GM19043 (cell line): ENCODE measurements around the gene NEK8.
"Not testable (repeated sequence)": the region's sequence is repeated elsewhere in the genome, so short reads cannot be mapped to it uniquely, and the experiment has no call there.

Source experiments
- ATAC-seq: cut with Tn5 transposase; IDR thresholded peaks from one replicate; pipeline ENCODE4 v1.9.1; 2021; ENCODE audit warnings: low read depth; ENCODE audit not compliant: unreplicated experiment

Gene NEK8

DNA sequence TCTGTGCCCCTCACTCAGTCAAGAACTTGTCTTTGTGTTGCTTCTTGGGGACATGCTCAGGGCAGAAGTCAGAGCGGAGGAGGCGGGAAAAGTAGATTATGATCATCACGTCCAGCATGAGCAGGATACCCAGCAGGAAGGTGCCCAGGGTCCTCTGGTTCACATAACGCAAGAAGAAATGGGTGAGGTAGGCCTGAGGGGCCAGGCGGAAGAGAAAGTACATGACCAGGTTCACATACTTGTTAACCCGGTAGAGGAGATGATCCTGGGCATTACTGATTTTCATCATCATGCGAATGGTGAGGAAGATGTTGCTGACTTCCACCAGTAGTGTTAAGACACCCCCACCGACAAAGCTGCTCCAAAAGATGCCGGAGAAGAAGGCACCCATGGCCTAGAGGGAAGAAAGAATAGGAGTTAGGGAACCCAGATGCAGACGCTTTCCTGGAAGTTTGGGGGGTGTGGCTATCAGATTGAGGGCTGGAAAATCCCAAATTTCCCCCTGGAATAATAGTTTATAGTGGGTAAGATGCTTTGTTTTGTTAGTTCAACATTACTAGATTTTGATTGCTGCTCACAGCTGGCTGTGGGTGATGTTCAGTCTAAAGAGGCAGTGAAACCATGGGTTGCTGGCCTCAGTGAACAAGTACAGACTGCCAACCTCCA is 4.0 kb upstream of the NEK8 start:
- ATAC-seq = no peak

DNA sequence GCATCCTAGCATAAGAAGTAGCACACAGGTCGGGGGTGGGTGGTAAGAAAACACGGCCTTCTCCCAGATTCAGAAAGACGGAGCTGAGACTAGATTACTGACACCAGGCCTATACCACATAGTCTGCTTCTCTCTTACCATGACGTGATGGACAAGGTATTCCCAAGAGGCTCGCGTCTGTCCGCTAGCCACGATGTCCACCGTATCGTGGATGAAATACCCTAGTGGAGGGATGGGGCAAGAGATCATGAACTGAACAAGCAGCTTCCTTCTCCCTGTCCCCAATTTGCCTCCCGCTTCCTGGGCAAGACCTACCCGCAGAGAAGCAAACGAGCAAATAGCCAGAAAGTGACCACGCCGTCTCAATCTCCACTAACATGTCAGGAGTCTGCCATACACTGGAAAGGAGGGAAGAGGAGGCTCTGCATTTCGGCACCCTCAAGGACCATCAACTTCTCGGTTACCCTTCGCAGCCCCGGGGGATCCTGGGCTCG is 3.4 kb upstream of the NEK8 start:
- no peak for ATAC-seq

GRCh38 chr17:28725660-28726225 is 2.8 kb upstream of the NEK8 start:
- ATAC-seq = no peak

DNA sequence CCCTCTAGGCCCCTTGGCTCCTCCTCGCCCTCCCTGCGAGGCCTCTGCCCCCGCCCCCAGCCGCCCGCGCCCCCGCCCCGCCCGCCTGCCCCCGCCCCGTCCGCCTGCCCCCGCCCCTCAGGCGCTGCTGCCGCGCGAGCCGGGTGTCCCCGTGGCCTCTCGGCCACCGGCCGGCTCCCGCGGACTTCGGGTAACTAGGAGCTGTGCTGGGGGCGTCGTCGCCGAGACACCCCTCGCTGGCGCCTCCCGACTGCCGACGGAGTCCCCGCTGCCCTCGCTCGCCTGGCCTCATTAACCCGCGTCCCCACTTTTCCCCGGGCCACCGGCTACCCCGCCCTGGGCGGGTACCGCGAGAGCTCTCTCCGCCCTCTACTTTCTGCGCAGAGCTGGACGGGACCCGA is 2.4 kb upstream of the NEK8 start, which contains the start of gene TLCD1:
Gene TLCD1 (minus strand): TSS at position 8 of the 401 bp plus-strand sequence. CDS start 136 bp downstream, outside the sequence.
- ATAC-seq = no peak

- peak; percentile 38 for ATAC-seq
Observed at GRCh38 chr17:28726627-28727491, 1.7 kb upstream of the NEK8 start.

GRCh38 chr17:28729950-28730330 is 1.4 kb downstream of the NEK8 start:
- no peak for ATAC-seq

DNA sequence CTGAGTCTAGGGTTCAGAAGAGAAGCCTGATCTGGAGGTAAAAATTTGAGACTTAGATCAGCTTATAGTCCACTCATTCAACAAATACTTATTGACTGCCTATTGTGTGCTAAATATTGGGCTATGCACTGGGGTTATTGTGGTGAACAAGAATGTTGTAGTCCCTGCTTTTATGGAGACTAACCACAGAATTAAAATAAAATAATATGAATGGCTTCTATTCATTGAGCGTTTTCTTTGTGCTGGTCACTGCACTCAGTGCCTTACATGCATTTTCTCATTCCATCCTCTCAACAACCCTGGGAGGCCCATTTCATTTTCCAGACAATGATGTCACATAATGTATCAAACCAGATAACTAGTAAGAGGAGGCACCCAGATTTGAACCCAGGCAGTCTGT is 4.8 kb downstream of the NEK8 start:
- no peak for ATAC-seq

GRCh38 chr17:28734712-28735241 is 6.2 kb downstream of the NEK8 start:
- ATAC-seq = no peak

DNA sequence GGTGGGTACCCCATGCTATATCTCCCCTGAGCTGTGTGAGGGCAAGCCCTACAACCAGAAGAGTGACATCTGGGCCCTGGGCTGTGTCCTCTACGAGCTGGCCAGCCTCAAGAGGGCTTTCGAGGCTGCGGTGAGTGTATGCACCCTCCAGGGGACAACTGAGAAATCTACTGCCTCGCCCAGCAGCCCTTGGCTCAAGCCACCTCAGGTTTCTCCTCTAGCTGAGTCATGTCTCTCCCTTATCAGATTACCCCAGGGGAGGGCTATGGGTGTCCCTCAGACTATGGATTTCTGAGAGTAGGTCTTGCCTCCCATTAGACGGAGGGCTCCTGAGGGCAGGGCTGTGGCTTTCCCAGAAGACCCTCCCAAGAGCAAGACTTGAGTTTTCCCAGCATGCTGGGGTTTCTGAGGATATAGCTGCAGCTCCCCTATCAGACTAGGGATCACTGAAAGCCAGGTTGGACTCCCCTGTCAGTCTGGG is 6.7 kb downstream of the NEK8 start:
- no peak for ATAC-seq

DNA sequence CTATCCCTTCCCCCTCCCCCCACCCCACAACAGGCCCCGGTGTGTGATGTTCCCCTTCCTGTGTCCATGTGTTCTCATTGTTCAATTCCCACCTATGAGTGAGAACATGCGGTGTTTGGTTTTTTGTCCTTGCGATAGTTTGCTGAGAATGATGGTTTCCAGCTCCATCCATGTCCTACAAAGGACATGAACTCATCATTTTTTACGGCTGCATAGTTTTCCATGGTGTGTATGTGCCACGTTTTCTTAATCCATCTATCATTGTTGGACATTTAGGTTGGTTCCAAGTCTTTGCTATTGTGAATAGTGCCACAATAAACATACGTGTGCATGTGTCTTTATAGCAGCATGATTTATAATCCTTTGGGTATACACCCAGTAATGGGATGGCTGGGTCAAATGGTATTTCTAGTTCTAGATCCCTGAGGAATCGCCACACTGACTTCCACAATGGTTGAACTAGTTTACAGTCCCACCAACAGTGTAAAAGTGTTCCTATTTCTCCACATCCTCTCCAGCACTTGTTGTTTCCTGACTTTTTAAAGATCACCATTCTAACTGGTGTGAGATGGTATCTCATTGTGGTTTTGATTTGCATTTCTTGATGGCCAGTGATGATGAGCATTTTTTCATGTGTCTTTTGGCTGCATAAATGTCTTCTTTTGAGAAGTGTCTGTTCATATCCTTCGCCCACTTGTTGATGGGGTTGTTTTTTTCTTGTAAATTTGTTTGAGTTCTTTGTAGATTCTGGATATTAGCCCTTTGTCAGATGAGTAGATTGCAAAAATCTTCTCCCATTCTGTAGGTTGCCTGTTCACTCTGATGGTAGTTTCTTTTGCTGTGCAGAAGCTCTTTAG is 7.6 kb downstream of the NEK8 start:
- not testable (repeated sequence) for ATAC-seq

DNA sequence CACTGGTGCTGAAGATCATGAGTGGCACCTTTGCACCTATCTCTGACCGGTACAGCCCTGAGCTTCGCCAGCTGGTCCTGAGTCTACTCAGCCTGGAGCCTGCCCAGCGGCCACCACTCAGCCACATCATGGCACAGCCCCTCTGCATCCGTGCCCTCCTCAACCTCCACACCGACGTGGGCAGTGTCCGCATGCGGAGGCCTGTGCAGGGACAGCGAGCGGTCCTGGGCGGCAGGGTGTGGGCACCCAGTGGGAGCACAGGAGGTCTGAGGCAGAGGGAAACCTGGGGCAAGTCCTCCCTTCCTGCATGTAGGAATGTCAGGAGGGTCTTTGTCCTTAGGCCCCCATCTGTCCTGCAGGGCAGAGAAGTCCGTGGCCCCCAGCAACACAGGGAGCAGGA is 8.7 kb downstream of the NEK8 start:
- ATAC-seq = no peak

- ATAC-seq = peak; percentile 64
Observed at GRCh38 chr17:28737770-28738679, 9.4 kb downstream of the NEK8 start.

- no peak for ATAC-seq
Observed at GRCh38 chr17:28738680-28739384, 10.2 kb downstream of the NEK8 start.

DNA sequence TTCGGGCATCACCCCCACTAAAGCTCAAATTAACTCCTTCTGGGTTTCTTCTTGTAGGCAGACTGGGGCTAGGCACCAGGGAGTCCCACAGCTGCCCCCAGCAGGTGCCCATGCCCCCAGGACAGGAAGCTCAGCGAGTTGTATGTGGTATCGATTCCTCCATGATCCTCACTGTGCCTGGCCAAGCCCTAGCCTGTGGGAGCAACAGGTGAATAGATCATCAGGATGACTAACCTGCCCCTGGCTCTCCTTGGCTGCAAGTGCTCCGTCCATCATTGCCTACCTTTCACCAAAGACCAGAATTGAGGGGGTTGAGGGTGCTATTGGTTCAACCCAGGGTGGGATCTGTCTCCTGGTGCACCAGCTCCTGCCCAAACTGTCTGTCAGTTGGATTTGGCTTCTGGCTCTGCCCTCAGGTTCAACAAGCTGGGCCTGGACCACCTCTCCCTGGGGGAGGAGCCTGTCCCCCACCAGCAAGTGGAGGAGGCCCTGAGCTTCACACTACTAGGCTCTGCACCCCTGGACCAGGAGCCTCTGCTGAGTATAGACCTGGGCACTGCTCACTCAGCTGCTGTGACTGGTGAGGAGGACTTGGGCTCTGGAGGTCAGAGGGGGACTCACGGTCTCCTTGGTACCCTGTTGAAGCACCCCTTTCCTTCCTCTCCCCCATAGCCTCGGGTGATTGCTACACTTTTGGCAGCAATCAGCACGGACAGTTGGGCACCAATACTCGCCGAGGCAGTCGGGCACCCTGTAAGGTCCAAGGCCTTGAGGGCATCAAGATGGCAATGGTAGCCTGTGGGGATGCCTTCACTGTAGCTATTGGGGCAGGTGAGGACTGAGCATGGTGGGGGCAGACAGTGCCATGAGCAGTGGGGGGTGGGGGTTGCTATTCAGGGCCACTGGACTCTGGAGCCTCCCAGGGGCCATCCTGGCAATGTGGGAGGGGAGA is 12.1 kb downstream of the NEK8 start:
- no peak for ATAC-seq

DNA sequence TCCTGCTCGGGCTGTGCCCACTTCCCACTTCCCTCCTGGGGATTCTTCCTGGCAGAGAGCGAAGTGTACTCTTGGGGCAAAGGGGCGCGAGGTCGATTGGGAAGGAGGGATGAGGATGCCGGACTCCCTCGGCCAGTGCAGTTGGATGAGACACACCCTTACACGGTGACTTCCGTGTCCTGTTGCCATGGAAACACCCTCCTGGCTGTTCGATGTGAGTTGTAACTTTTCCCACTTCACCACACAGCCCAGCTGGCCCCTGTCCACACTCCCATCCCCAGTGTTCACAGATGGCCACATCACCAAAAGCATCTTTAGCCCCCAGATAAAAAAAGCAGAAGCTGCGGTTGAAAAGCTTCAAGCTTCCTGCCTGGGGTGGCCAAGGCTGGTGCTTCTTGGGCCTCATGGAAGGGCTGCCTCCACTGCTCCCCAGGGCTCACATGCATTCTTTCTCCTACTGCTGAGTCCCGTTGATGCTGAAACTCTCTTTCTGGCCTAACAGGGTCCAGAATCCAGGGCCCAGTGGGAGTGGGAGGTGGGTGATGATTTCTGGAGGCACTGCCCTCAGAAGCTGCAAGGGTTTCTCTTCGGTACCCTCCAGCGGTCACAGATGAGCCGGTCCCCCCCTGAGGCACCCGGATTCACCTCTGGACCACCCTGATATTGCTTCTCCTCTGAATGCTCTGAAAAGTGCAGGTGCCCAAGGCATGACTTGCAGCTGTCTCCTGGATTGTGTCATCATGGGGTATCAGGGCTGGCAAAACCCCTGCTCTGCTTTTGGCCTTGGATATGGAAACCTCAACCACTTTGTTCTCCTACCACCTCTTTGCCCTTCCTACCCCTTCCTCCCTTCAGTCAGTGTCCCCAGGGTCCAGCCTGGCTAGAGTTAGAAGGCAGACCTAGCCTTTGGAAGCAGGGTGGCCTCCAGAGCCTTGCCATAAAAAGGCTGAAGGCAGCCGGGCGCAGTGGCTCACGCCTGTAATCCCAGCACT is 13.1 kb downstream of the NEK8 start:
- ATAC-seq = no peak
